ENCODE measurements around the gene SAMHD1.

The SAMHD1 gene

GRCh38 chr20:36860811-36861624, 90.5 kb downstream of the SAMHD1 start:
- DNase-seq: no peak
- H3K4ac ChIP-seq (ENCODE audit: low read depth, low read length): no peak overlapping the region
- no peaks in the 10 kb centered on the region for H3K9me3 ChIP-seq (ENCODE audit: insufficient read depth, low read depth, low read length)
- H3K79me2 ChIP-seq (ENCODE audit: control insufficient read depth, insufficient read depth, low read length, poor library complexity): peaks cover 8% of the 10 kb centered on the region
- H3K27me3 ChIP-seq (ENCODE audit: insufficient read depth, low read length): peaks cover 4% of the 10 kb centered on the region
- no peak overlapping the region for H3K23ac ChIP-seq (ENCODE audit: low read length)
- no peak overlapping the region for H3K4me3 ChIP-seq (ENCODE audit: low read depth, low read length)
- no peak overlapping the region for H3K27ac ChIP-seq (ENCODE audit: low read depth, low read length)
- no peak overlapping the region for H3K18ac ChIP-seq (ENCODE audit: low read length)
- H3K9ac ChIP-seq (ENCODE audit: low read length): no peak overlapping the region
- no peak overlapping the region for H3K14ac ChIP-seq (ENCODE audit: low read length)
- peaks cover 2 to 4% of the 10 kb centered on the region in 2 experiments for H3K36me3 ChIP-seq (ENCODE audit: control insufficient read depth in 1 of 2, insufficient read depth in 2 of 2, low read length in 2 of 2)
- H4K91ac ChIP-seq (ENCODE audit: low read depth, low read length): no peak overlapping the region
- H2BK12ac ChIP-seq (ENCODE audit: low read length): no peak overlapping the region
- no peak overlapping the region for H2AK5ac ChIP-seq (ENCODE audit: low read length)
- no peak overlapping the region for H2BK120ac ChIP-seq (ENCODE audit: insufficient read depth, low read length, poor library complexity)
- H4K8ac ChIP-seq (ENCODE audit: low read depth, low read length): no peak overlapping the region
- peak overlapping the region; percentile 88 for H3K4me2 ChIP-seq (ENCODE audit: low read length)
- H2BK5ac ChIP-seq (ENCODE audit: low read depth, low read length, poor library complexity): no peak overlapping the region
- H2AFZ ChIP-seq (ENCODE audit: insufficient read depth, low read length, poor library complexity): no peak overlapping the region
- no peak overlapping the region for H4K12ac ChIP-seq (ENCODE audit: low read depth, low read length)
- peaks cover 5 to 18% of the 10 kb centered on the region in 2 experiments for H3K4me1 ChIP-seq (ENCODE audit: control insufficient read depth in 1 of 2, insufficient read depth in 2 of 2, low read length in 2 of 2)
- WGBS (ENCODE audit: extremely low coverage, insufficient coverage, insufficient read length): no CpG with 5 or more reads among the region's 14 CpGs
- peaks cover 12% of the 10 kb centered on the region for H3K79me1 ChIP-seq (ENCODE audit: low read length)

- peaks cover 12% of the 10 kb centered on the region for H3K79me1 ChIP-seq (ENCODE audit: low read length)
- DNase-seq: no peak
- H3K9ac ChIP-seq (ENCODE audit: low read length): no peak overlapping the region
- peaks cover 4% of the 10 kb centered on the region in 2 experiments for H3K36me3 ChIP-seq (ENCODE audit: control insufficient read depth in 1 of 2, insufficient read depth in 2 of 2, low read length in 2 of 2)
- H2AK5ac ChIP-seq (ENCODE audit: low read length): no peak overlapping the region
- no peak overlapping the region for H2BK5ac ChIP-seq (ENCODE audit: low read depth, low read length, poor library complexity)
- no peak overlapping the region for H3K4me3 ChIP-seq (ENCODE audit: low read depth, low read length)
- H3K14ac ChIP-seq (ENCODE audit: low read length): no peak overlapping the region
- H2BK12ac ChIP-seq (ENCODE audit: low read length): no peak overlapping the region
- no peak overlapping the region for H4K8ac ChIP-seq (ENCODE audit: low read depth, low read length)
- H4K91ac ChIP-seq (ENCODE audit: low read depth, low read length): no peak overlapping the region
- peaks cover 8% of the 10 kb centered on the region for H3K79me2 ChIP-seq (ENCODE audit: control insufficient read depth, insufficient read depth, low read length, poor library complexity)
- H3K27me3 ChIP-seq (ENCODE audit: insufficient read depth, low read length): peaks cover 4% of the 10 kb centered on the region
- H2BK120ac ChIP-seq (ENCODE audit: insufficient read depth, low read length, poor library complexity): no peak overlapping the region
- H3K23ac ChIP-seq (ENCODE audit: low read length): no peak overlapping the region
- no CpG with 5 or more reads among the region's 5 CpGs for WGBS (ENCODE audit: extremely low coverage, insufficient coverage, insufficient read length)
- no peak overlapping the region for H3K27ac ChIP-seq (ENCODE audit: low read depth, low read length)
- H4K12ac ChIP-seq (ENCODE audit: low read depth, low read length): no peak overlapping the region
- no peak overlapping the region for H3K4me2 ChIP-seq (ENCODE audit: low read length)
- H3K18ac ChIP-seq (ENCODE audit: low read length): no peak overlapping the region
- H2AFZ ChIP-seq (ENCODE audit: insufficient read depth, low read length, poor library complexity): no peak overlapping the region
- peaks cover 5 to 19% of the 10 kb centered on the region in 2 experiments for H3K4me1 ChIP-seq (ENCODE audit: control insufficient read depth in 1 of 2, insufficient read depth in 2 of 2, low read length in 2 of 2)
- no peaks in the 10 kb centered on the region for H3K9me3 ChIP-seq (ENCODE audit: insufficient read depth, low read depth, low read length)
- H3K4ac ChIP-seq (ENCODE audit: low read depth, low read length): no peak overlapping the region
These were observed 91.2 kb downstream of the SAMHD1 start for GRCh38 chr20:36860339-36860738.

- no peak for DNase-seq
- Histone ChIP-seq H3K4me2 (ENCODE audit: low read length) (no peak overlapping the region), H3K18ac (ENCODE audit: low read length) (no peak overlapping the region), H3K79me1 (ENCODE audit: low read length) (peaks cover 12% of the 10 kb centered on the region), H4K8ac (ENCODE audit: low read depth, low read length) (no peak overlapping the region), H2BK120ac (ENCODE audit: insufficient read depth, low read length, poor library complexity) (no peak overlapping the region), H3K9me3 (ENCODE audit: insufficient read depth, low read depth, low read length) (no peaks in the 10 kb centered on the region), H3K4me3 (ENCODE audit: low read depth, low read length) (no peak overlapping the region), H3K14ac (ENCODE audit: low read length) (no peak overlapping the region), H3K9ac (ENCODE audit: low read length) (no peak overlapping the region), H3K4me1 (ENCODE audit: control insufficient read depth in 1 of 2, insufficient read depth in 2 of 2, low read length in 2 of 2) (peaks cover 5 to 19% of the 10 kb centered on the region in 2 experiments), H4K91ac (ENCODE audit: low read depth, low read length) (no peak overlapping the region), H3K27me3 (ENCODE audit: insufficient read depth, low read length) (peaks cover 4% of the 10 kb centered on the region), H3K36me3 (ENCODE audit: control insufficient read depth in 1 of 2, insufficient read depth in 2 of 2, low read length in 2 of 2) (peaks cover 4% of the 10 kb centered on the region in 2 experiments), H2BK5ac (ENCODE audit: low read depth, low read length, poor library complexity) (no peak overlapping the region), H3K23ac (ENCODE audit: low read length) (no peak overlapping the region), H2BK12ac (ENCODE audit: low read length) (no peak overlapping the region), H2AK5ac (ENCODE audit: low read length) (no peak overlapping the region), H3K79me2 (ENCODE audit: control insufficient read depth, insufficient read depth, low read length, poor library complexity) (peaks cover 8% of the 10 kb centered on the region), H2AFZ (ENCODE audit: insufficient read depth, low read length, poor library complexity) (no peak overlapping the region), H3K27ac (ENCODE audit: low read depth, low read length) (no peak overlapping the region), H4K12ac (ENCODE audit: low read depth, low read length) (no peak overlapping the region), H3K4ac (ENCODE audit: low read depth, low read length) (no peak overlapping the region)
- no CpG with 5 or more reads among the region's 6 CpGs for WGBS (ENCODE audit: extremely low coverage, insufficient coverage, insufficient read length)
These were observed 91.7 kb downstream of the SAMHD1 start for GRCh38 chr20:36859700-36860330.

GRCh38 chr20:36859282-36859555, 92.3 kb downstream of the SAMHD1 start:
- H3K14ac ChIP-seq (ENCODE audit: low read length): no peak overlapping the region
- no CpG with 5 or more reads among the region's 4 CpGs for WGBS (ENCODE audit: extremely low coverage, insufficient coverage, insufficient read length)

More at GRCh38 chr20:36859282-36859555, 92.3 kb downstream of the SAMHD1 start:
- H3K4me1 ChIP-seq (ENCODE audit: control insufficient read depth in 1 of 2, insufficient read depth in 2 of 2, low read length in 2 of 2): peaks cover 5 to 19% of the 10 kb centered on the region in 2 experiments
- H3K79me2 ChIP-seq (ENCODE audit: control insufficient read depth, insufficient read depth, low read length, poor library complexity): peaks cover 8% of the 10 kb centered on the region
- no peak for DNase-seq
- no peak overlapping the region for H4K8ac ChIP-seq (ENCODE audit: low read depth, low read length)
- peaks cover 4% of the 10 kb centered on the region for H3K27me3 ChIP-seq (ENCODE audit: insufficient read depth, low read length)
- H4K91ac ChIP-seq (ENCODE audit: low read depth, low read length): no peak overlapping the region
- H2BK120ac ChIP-seq (ENCODE audit: insufficient read depth, low read length, poor library complexity): no peak overlapping the region
- no peak overlapping the region for H3K27ac ChIP-seq (ENCODE audit: low read depth, low read length)
- no peak overlapping the region for H3K18ac ChIP-seq (ENCODE audit: low read length)
- no peak overlapping the region for H2AFZ ChIP-seq (ENCODE audit: insufficient read depth, low read length, poor library complexity)
- H3K9me3 ChIP-seq (ENCODE audit: insufficient read depth, low read depth, low read length): no peaks in the 10 kb centered on the region
- peaks cover 12% of the 10 kb centered on the region for H3K79me1 ChIP-seq (ENCODE audit: low read length)
- H3K36me3 ChIP-seq (ENCODE audit: control insufficient read depth in 1 of 2, insufficient read depth in 2 of 2, low read length in 2 of 2): peaks cover 4% of the 10 kb centered on the region in 2 experiments
- no peak overlapping the region for H2BK12ac ChIP-seq (ENCODE audit: low read length)
- no peak overlapping the region for H3K4me3 ChIP-seq (ENCODE audit: low read depth, low read length)
- H3K9ac ChIP-seq (ENCODE audit: low read length): no peak overlapping the region
- H3K4me2 ChIP-seq (ENCODE audit: low read length): no peak overlapping the region
- no peak overlapping the region for H2BK5ac ChIP-seq (ENCODE audit: low read depth, low read length, poor library complexity)
- no peak overlapping the region for H3K4ac ChIP-seq (ENCODE audit: low read depth, low read length)
- H4K12ac ChIP-seq (ENCODE audit: low read depth, low read length): no peak overlapping the region
- H2AK5ac ChIP-seq (ENCODE audit: low read length): no peak overlapping the region
- H3K23ac ChIP-seq (ENCODE audit: low read length): no peak overlapping the region
